ENCODE measurements around the gene MYBPH. TPM values are rescaled to one million over a fixed set of nuclear protein-coding genes. Genes with fewer than 3 reads are reported as not detected.

Gene MYBPH
- total RNA-seq, 1 experiment from 2014 or later = not detected

DNA sequence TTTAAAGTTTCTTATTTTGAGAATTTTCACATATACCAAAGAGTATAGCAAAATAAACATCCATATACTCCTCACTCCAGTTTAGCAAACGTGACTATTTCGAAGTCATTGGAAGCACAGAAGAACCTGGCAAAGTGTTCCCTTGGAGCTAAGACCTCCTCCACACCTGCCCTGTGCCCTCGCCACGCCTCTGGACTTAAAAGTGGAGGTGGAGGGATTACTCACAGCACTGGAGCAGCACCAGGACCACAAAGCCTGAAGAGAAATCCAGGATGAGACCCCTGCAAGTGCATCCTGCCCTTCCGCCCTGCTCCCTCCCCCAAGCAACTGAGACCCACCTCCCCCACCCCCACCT, 10.4 kb upstream of the MYBPH start:
- Histone ChIP-seq H3K27me3 (no peaks in the 10 kb centered on the region), H3K36me3 (no peaks in the 10 kb centered on the region), H3K9me3 (no peaks in the 10 kb centered on the region), H3K4me3 (no peak overlapping the region)
- no peak for DNase-seq

DNA sequence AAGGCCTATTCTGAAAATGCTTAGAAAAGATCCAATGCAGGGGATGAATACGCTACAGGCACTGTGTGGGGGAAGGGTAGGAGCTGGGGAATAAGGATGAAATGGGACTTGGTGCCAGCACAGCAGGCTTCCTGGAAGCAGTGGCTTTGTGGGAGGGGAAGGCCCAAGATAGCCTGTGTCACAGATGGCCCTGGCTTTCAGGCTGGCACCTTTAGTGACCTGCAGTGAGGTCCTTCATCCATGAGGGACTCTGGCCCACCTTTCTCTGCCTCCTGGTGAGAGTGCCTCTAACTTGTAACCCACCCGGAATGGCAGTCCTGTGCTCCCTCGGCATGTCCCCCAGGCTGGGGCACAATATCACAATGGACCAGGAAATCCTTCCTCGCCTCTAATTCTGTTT, 10.0 kb upstream of the MYBPH start:
- no peak for DNase-seq
- Histone ChIP-seq H3K36me3 (no peaks in the 10 kb centered on the region), H3K27me3 (no peaks in the 10 kb centered on the region), H3K9me3 (no peaks in the 10 kb centered on the region), H3K4me3 (no peak overlapping the region)

DNA sequence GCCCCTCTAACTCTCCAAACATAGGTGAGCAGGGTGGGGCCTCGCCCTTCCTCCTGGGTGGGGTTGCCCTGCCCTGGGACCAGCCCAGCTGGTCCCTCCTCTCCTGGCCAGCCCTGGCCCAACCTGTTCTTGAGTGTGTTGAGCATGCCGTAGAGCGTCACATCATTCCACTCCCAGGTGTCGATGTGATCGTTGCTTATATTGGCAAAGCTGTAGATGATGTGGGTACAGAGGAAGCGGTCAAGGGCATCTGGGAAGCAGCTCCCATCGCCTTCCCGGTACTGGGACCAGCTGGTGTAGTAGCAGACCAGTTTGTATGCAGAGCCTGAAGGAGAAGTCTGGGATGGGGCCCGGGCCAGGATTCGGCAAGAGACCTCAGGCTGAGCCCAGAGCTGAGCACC, 9.4 kb upstream of the MYBPH start:
- Histone ChIP-seq H3K27me3 (no peaks in the 10 kb centered on the region), H3K36me3 (no peaks in the 10 kb centered on the region)
- no peak for DNase-seq

DNA sequence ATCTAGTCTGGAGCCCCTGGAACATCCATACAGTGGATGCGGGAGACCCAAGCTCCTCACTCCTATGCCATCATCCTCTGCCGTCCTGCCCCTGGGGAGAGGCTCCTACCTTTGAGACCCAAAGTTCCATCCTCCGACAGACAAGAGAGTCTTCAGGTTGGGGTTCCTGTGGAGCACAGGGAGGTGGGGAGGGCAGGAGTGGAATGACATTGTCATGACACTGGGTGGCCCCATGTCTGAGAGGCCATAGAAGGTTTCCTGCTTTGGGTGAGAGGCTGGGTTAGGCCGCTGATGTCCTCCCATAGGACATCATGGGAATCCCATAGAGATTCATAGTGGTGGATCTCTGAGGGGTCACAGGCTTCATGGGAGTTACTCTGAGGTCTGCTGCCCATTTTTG, 8.8 kb upstream of the MYBPH start:
- no peaks in the 10 kb centered on the region for H3K36me3 ChIP-seq

More for the DNA sequence above, 9.4 kb upstream of the MYBPH start:
- Histone ChIP-seq H3K9me3 (no peaks in the 10 kb centered on the region), H3K4me3 (no peak overlapping the region)

DNA sequence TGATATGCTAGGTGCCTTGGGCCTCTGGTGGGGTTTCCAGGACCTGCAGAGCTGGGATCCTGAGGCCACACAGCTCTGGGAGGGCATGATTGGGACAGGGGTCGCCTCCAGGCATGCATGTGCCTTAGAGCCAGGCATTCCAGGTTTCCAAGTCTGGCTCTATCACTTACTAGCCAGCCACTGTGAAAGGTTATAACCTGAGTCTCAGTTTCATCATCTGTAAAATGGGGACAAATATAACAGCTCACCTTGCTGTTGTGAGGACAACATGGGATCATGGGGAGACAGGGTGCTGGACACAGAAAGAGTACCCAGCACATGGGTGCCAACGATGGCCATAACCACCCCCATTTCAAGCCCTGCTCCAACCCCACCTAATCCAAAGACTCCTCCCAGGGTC, 8.2 kb upstream of the MYBPH start:
- DNase-seq = no peak
- Histone ChIP-seq H3K9me3 (no peaks in the 10 kb centered on the region), H3K36me3 (no peaks in the 10 kb centered on the region), H3K4me3 (no peak overlapping the region), H3K27me3 (no peaks in the 10 kb centered on the region)

More for the DNA sequence above, 8.8 kb upstream of the MYBPH start:
- Histone ChIP-seq H3K4me3 (no peak overlapping the region), H3K27me3 (no peaks in the 10 kb centered on the region), H3K9me3 (no peaks in the 10 kb centered on the region)
- no peak for DNase-seq

DNA sequence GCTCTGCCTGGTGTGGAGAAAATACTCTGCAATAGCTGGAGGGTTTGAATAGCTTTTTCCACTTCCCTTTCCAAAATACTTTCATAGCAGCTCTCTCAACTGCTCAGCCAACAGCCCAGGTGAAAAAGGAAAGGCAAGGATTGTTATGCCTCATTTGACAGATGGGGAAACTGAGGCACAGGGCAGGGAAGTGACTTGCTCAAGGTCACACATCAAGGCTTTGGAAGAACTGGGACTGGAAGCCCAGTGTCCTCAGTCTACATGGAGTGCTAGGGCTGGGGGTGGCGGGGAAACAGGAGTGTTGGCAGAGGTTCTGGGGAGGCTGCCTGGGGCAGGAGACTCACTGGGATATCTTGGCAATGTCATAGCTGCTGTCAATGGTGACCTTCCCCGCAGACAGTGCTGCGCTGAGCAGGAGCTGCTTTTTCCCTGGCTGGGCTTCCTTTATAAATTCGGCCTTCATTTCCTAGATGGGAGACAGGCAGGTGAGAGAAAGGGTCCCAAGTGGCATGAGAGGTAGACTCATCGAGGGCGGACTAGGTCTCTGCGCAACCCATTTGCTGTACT, 6.8 kb upstream of the MYBPH start:
- Histone ChIP-seq H3K36me3 (no peaks in the 10 kb centered on the region), H3K9me3 (no peaks in the 10 kb centered on the region)

DNA sequence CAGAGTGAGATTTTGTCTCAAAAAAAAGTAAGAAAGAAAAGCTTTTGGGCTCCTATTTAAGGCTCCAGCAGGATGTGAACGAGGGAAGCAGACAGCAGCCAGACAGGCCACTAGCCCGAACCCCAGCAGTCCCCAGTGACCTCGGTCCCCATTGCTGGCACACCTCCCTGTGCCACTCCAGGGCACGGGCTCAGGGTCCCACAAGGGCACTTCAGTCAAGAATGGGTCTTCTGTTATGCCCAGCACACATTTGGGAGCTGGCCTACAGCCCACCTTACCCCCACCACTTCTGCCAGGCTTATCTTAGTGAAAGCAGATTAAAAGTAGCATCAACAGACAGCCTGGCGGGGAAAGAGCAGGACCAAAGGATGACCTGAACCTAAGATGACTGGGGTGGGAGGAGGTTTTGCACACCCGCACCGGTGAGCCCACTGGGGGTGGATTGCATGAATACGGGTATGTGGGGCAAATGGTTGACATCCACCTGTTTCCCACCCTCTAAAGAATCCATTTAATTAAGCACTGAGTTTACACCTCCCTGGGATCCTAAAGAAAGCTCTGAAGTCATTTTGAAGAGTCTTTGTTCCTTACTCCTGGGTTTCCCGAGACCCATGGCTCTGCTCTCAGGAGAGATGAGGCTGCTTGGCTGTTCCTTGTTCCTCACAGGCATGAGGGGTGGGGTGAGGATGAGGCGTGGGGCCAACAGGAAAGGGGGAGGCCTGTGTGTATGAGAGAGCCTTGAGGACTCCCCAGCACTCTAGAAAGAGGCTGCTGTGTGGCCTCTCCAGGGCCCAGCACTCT, 6.2 kb upstream of the MYBPH start:
- no peaks in the 10 kb centered on the region for H3K9me3 ChIP-seq
- no peaks in the 10 kb centered on the region for H3K36me3 ChIP-seq
- no peaks in the 10 kb centered on the region for H3K27me3 ChIP-seq
- no peak for DNase-seq
- H3K4me3 ChIP-seq = no peak overlapping the region

More for the DNA sequence above, 6.8 kb upstream of the MYBPH start:
- Histone ChIP-seq H3K27me3 (no peaks in the 10 kb centered on the region), H3K4me3 (no peak overlapping the region)
- DNase-seq = no peak

DNA sequence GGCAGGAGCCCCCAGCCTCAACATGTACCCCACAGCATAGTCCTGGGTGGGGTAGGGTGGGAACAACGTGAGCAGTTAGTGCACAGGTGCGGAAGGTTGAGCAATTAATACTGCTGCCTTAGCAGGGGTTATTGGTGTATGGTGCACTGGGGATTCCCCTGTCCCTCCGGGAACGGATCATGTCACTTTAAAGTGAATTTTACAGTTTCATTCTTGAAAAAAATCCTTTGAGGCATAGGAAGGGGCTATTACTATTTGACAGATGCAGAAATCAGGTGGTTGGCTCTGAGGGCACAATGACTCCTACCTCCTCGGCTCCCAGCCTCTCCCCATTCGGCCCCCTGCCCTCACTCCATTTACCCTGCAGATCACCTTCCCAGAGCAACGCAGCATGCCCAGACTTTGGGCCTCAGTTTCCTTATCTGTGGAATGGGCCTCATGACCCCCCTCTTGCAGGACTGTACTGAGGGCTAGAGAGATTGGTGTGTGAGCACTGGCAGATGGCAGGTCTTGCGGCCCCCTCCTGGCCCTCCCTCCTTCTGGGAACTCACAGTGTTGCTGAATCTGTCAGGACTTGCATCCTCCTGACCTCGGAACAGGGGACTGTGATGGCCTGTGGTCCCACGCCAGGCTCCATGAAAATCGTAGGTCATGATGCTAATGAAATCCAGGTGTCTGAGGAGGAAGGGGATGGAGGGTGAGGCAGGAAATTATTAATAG, 5.1 kb upstream of the MYBPH start:
- H3K27me3 ChIP-seq = no peaks in the 10 kb centered on the region
- no peak for DNase-seq
- no peaks in the 10 kb centered on the region for H3K9me3 ChIP-seq
- no peak overlapping the region for H3K4me3 ChIP-seq
- H3K36me3 ChIP-seq = no peaks in the 10 kb centered on the region

DNA sequence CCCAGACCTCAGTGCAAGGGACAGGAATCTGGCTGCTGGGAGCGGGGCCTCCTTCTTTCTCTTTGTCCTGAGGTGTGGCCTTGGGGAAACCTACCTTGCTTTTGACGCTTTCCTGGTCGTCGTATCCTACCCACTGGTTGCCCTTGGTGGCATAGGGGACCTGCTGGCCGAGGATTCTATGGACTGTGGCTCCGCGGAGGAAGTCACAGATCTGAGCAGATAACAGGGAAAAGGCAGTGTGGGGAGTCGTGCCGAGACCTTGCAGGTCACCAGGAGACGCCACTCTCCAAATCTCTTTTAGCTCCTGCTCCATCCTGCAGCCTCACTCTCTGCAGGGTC, 4.0 kb upstream of the MYBPH start:
- Histone ChIP-seq H3K4me3 (no peak overlapping the region), H3K36me3 (no peaks in the 10 kb centered on the region), H3K27me3 (no peaks in the 10 kb centered on the region), H3K9me3 (no peaks in the 10 kb centered on the region)
- no peak for DNase-seq

DNA sequence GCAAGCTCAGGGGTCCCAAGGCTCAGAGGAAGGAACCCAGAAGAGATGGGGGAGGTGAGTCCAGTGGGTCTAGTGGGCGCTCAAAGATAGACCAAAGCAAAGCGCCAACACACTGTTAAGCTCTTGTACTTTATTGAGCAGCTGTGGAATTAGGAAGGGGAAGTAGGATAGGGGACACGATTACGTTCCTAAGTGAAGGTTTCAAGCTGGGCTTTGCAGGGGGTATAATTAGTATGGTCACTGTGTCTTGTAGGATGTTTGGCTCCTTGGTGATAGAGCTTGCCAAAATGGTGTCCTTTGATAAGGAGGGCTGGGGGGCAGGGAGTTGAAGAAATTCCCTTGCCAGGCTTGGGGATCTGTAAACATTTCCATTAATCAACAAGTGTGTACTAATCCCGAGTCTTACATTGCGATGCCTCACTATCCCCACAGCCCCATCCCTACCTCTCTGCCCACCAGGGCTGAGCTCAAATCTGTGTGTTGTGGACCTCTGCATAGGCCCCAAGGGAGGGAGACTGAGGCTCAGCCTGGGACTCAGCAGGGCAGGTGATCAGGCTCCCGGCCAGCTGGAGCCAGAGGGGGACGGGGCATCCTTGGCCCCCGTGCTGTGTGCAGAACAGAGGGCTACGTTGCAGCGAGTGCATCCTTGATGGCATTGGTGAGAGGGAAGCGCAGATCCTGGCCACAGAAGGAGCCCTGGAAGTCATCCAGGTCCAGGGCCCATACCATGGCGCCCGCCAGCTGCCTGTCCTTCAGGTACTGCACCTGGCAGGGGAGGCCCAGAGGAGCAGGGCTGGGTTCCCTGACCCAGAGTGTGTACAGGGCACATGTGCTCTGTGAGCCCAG, 3.4 kb upstream of the MYBPH start:
- DNase-seq = no peak

DNA sequence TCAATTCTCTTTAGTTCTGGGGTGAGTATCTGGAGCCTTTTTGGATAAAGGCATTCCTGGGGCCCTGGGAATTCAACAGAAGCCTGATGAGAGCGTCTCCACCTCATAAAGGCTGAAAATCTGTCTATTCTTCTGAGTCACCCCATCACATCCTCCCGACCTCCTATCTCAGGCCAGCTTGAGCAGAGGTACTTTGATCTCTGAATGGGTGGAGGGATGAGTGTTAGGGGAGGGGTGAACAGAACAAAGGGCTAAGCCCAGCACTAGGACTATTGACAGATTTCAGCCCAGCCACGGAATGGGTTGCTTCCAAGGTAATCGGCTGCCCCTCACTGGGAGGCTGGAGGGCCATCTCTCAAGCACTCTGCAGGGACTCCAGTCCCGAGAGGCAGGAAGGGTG, 2.5 kb upstream of the MYBPH start:
- peak; percentile 48 for DNase-seq
- H3K9me3 ChIP-seq = no peaks in the 10 kb centered on the region
- H3K27me3 ChIP-seq = no peaks in the 10 kb centered on the region
- no peaks in the 10 kb centered on the region for H3K36me3 ChIP-seq
- H3K4me3 ChIP-seq = no peak overlapping the region

More for the DNA sequence above, 3.4 kb upstream of the MYBPH start:
- Histone ChIP-seq H3K36me3 (no peaks in the 10 kb centered on the region), H3K4me3 (no peak overlapping the region), H3K9me3 (no peaks in the 10 kb centered on the region), H3K27me3 (no peaks in the 10 kb centered on the region)

DNA sequence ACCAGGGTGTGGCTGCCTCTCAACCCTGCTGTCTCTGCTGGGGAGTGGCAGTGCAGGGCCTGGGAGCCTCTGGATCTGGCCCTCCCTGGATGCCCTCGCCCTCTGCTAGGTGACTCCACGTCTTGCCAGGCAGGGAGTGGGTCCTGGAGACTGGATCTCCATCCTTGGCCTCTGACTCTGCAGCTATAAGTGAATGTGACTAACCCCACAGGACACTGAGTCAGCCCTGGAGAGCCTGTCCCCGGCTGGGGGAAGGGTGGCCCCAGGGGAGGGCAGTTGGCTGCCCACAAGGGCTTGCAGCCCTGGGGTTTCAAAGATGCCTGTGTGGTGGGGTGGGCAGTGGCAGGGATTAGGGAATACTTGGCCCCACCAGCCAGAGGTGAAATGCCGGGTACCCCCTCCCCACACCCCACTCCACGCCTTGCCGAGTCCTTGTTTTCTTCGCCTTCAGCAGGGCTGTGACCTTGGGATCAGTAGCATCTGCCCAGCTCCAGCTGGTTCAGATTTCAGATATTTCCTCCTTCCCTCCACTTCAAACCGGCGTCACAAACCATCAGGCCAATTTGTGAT, 1.9 kb upstream of the MYBPH start:
- peak; percentile 85 for DNase-seq
- Histone ChIP-seq H3K9me3 (no peaks in the 10 kb centered on the region), H3K4me3 (no peak overlapping the region)

DNA sequence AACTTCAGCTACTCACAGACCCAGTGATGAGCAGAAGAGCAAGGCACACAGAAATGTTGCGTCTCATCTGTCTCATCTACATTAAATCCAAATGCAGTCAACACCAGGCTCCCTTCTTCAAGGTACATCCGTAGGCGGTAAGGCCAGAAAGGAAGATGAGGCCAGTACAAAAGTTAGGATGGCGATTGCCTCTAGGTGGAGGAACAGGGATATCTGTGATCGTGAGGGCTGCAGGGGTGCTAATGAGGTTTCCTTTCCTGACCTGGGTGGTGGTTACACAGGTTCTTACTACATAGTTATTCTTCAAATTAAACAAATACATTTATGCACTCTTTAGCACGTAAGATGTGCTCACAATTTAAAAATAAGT, 1.4 kb upstream of the MYBPH start:
- no peaks in the 10 kb centered on the region for H3K27me3 ChIP-seq
- H3K9me3 ChIP-seq = no peaks in the 10 kb centered on the region
- no peak overlapping the region for H3K4me3 ChIP-seq
- H3K36me3 ChIP-seq = no peaks in the 10 kb centered on the region
- no peak for DNase-seq

More for the DNA sequence above, 1.9 kb upstream of the MYBPH start:
- H3K36me3 ChIP-seq = no peaks in the 10 kb centered on the region
- no peaks in the 10 kb centered on the region for H3K27me3 ChIP-seq

DNA sequence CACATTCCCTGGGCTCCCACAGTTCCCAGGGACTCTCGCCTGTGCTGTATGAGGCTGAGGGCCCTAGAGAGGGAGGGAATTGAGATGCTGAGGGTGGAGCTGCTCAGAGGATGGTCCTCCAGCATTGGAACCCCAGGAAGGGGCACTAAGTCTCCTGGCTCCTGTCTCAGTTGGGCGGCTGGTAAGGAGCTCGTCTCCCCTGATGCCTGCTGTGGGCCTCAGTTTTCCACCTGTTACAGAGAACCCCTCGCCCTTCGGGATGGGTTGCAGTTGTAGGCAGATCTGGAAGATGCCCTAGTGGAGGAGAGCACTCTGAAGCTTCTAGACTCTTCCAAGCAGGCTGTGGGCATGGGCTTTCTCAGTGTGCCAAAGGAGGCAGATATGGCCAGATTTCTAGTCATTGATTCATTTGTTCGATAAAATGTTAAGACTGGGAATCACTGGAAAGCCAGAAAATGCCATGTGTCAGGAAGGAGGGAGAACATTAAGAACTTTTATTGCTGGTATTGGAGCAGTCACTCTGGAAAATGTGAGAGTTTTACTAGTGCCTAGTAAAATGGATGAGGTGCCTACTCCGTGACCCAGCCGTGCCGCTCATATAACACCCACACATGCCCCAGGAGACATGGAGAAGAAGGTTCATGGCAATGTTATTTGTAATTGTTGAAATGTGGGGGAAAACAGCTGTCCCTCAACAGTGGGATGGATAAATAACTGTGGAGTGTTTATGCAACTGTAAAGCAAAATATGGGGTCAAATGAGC, 828 bp upstream of the MYBPH start:
- no peak overlapping the region for H3K4me3 ChIP-seq
- no peak for DNase-seq
- H3K36me3 ChIP-seq = no peaks in the 10 kb centered on the region
- H3K27me3 ChIP-seq = no peaks in the 10 kb centered on the region
- no peaks in the 10 kb centered on the region for H3K9me3 ChIP-seq

DNA sequence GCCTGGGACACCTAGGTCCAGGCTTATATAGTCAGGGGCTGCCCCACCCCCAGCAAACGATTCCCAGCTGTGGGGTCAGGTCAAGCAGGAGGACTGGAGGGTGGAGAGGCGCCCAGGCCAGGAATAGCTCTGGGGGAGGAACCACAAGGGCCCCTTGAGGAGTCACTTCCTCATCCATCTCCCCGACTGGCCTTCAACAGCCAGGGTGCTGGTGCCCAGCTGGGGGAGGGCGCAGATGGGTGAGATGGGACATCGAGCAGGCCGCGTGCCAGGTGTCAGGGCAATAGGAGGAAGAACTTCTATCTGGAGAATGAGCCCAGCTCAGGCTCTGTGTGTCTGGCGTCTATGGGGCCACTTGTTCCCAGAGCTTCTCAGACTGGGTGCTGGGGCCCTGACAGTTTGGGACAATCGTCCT, 208 bp upstream of the MYBPH start:
- no peaks in the 10 kb centered on the region for H3K36me3 ChIP-seq
- DNase-seq = no peak
- no peak overlapping the region for H3K4me3 ChIP-seq
- H3K27me3 ChIP-seq = no peaks in the 10 kb centered on the region
- 0 out of 2 replicates have a peak, but pooled peaks cover 2% of the 10 kb centered on the region for H3K9me3 ChIP-seq

DNA sequence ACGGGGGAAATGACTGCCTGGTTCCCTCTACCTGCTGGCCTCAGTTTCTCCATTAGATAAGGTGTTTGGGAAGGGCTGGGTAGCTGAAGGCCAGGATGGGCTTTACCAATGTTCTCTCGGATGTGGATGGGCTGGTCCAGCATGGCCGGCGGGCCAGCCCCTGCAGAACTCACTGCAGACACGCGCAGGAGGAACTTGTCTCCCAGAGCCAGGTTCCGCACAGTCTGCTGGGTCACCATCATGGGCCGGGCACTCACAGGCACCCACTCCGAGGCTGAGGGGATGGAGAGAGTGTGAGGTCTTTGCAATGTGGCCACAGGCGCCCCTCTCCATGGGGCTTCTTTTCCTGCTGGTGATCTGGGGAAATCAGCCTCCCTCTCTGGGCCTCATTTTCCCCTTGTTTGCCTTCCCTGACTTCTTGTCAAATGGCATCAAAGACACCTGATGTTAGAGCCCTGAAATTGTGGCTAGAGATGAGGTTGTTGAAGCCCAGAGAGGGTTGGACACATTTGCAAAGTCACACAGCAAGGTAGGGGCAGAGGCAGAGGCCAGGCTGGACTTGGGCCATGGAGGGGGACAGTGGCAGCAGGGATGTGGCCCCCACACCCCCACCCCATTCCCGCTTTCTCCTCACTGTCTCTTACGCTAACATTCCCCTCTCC, 1.2 kb downstream of the MYBPH start:
- H3K9me3 ChIP-seq = 0 out of 2 replicates have a peak, but pooled peaks cover 2% of the 10 kb centered on the region
- no peak overlapping the region for H3K4me3 ChIP-seq
- H3K27me3 ChIP-seq = no peaks in the 10 kb centered on the region
- DNase-seq = no peak
- H3K36me3 ChIP-seq = no peaks in the 10 kb centered on the region
